ENCODE results near the gene UBE2J1.

DNA sequence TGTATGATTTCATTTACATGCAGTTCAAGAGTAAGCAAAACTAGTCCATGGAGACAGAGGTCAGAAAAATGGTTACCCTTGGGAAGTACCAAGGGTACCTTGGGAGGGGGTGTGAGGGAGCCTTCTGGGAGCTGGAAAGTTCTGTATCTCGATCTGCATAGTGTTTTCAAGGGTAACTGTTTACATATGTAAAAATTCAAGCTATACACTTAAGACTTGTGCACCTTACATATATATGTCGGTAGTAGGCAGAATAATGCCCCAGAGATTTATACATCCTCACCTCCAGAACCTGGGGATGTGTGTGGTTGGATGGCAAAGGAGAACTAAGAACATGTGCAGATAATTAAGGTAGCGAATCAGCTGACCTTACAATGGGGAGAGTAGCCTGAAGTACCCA lies 68.4 kb downstream of the UBE2J1 start:
- TF ChIP-seq FOXA1 (IDR thresholded peaks at IDR 0.05) (no peak), CTBP1 (IDR thresholded peaks at IDR 0.05; ENCODE audit: borderline replicate concordance) (no peak), FOXK2 (IDR thresholded peaks at IDR 0.05) (no peak), BHLHE40 (IDR thresholded peaks at IDR 0.05; ENCODE audit: borderline replicate concordance) (no peak), SP1 (IDR thresholded peaks at IDR 0.05) (no peak), NFRKB (IDR thresholded peaks at IDR 0.05) (no peak), ARNT (IDR thresholded peaks at IDR 0.05) (no peak), HDGF (IDR thresholded peaks at IDR 0.05; ENCODE audit: borderline replicate concordance) (no peak)
- TF ChIP-seq, protein P1, sequence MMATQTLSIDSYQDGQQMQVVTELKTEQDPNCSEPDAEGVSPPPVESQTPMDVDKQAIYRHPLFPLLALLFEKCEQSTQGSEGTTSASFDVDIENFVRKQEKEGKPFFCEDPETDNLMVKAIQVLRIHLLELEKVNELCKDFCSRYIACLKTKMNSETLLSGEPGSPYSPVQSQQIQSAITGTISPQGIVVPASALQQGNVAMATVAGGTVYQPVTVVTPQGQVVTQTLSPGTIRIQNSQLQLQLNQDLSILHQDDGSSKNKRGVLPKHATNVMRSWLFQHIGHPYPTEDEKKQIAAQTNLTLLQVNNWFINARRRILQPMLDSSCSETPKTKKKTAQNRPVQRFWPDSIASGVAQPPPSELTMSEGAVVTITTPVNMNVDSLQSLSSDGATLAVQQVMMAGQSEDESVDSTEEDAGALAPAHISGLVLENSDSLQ (IDR thresholded peaks at IDR 0.05), result no peak

Data from HEK293T (cell line).